Activated effector memory CD4-positive, alpha-beta T cell treated with Interleukin-2 at 50 U/mL for 16 hours (primary cell): ENCODE data around the gene WDR76.
"Not testable (repeated sequence)": the region's sequence is repeated elsewhere in the genome, so short reads cannot be mapped to it uniquely, and the experiment has no call there.

Experiments
- DNase-seq: peaks from one replicate; pipeline ENCODE4 v3.0.0-alpha.2; 2020

WDR76 gene

DNA sequence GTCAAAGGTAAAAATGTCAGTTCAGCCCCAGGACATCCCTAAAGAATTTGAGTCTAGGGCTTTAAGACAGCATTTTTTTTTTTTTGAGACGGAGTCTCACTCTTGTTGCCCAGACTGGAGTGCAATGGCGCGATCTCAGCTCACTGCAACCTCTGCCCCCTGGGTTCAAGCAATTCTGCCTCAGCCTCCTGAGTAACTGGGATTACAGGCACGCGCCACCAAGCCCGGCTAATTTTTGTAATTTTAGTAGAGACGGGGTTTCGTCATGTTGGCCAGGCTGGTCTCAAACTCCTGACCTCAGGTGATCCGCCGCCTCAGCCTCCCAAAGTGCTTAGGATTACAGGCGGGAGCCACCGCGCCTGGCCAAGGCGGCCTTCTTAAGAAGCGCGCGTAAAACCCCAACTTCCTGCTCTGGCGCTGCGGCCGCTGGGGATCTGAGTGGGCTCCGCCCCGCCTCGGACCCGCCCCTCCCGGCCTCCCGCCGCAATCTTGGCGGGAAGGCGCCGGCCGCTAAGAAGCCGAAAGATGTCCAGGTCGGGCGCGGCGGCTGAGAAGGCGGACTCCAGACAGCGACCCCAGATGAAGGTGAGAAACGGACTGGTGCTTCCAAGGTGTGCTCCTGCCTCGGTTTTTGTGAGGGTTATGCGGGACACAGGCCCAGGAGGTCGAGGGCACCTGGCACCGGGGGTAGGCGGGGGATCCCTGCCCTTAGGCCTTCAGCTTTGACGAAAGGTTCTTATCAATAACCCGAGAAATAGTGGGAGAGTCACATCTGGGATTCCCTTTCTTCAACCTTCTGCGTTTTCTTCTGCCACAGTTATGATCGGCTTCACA, at the start of gene WDR76:
TSS of gene WDR76 (plus strand) at position 495 of the 834 bp plus-strand sequence. CDS start at position 526, 31 bp downstream.
- DNase-seq = peak; percentile 63

- DNase-seq = peak; percentile 79
Observed at GRCh38 chr15:43777267-43777914, 49.4 kb upstream of the WDR76 start.

- DNase-seq = no peak
Observed at GRCh38 chr15:43779016-43779415, 47.8 kb upstream of the WDR76 start.

DNA sequence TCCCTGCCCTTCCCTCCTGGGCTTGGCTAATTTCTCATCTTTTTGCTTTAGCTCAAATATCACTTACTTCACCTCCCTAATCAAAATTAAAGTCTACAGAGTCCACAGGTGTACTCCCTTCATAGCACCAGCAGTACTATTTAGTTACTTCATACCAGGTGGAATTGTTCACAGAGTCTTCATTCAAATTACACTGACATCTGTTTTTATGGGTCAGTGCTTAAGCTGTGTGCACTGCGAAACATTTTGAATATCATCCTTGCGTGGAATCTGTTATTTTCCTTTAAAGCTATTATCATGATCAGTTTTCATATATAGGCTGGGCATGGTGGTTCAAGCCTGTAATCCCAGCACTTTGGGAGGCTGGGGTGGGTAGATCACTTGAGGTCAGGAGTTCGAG, 37.4 kb upstream of the WDR76 start:
- DNase-seq = no peak

- DNase-seq = peak; percentile 99
Observed at GRCh38 chr15:43791993-43792760, 34.6 kb upstream of the WDR76 start, which contains the start of gene SERF2. Gene SERF2, plus strand, starts transcription at chr15:43792320. Its CDS starts 57 bp downstream, at chr15:43792377.

GRCh38 chr15:43792761-43793476, 33.9 kb upstream of the WDR76 start:
- no peak for DNase-seq

DNA sequence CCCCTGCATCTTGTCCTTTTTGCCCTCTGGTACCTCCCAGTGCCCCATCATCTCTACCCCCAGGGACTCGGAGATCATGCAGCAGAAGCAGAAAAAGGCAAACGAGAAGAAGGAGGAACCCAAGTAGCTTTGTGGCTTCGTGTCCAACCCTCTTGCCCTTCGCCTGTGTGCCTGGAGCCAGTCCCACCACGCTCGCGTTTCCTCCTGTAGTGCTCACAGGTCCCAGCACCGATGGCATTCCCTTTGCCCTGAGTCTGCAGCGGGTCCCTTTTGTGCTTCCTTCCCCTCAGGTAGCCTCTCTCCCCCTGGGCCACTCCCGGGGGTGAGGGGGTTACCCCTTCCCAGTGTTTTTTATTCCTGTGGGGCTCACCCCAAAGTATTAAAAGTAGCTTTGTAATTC, 33.2 kb upstream of the WDR76 start:
- DNase-seq = no peak

GRCh38 chr15:43794269-43795037, 32.3 kb upstream of the WDR76 start:
- DNase-seq = no peak

GRCh38 chr15:43795197-43795596, 31.6 kb upstream of the WDR76 start:
- no peak for DNase-seq

- DNase-seq = no peak
Observed at GRCh38 chr15:43795997-43796396, 30.8 kb upstream of the WDR76 start.

- no peak for DNase-seq
Observed at GRCh38 chr15:43796566-43796965, 30.2 kb upstream of the WDR76 start.

GRCh38 chr15:43799209-43799944, 27.4 kb upstream of the WDR76 start:
- no peak for DNase-seq

DNA sequence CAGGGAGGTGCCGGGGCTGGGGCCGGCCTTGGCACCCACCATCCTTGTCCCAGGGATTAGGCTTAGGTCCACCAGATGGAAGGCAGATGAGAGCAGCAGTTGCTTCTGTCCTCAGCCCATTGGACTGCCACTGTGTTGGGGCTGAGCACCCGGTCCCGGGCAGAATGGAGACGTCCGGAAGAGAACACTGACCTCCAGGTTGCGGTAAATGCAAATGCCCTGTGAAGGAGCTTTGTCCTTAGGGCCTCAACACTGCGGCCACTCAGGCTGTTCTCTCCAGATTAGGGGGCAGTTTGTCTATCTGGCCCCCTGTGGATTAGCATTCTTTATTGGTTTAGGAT, 26.9 kb upstream of the WDR76 start, which contains the start of gene SERINC4:
TSS of gene SERINC4 (minus strand) at position 276 of the 341 bp plus-strand sequence. CDS start at position 42, 234 bp downstream.
- no peak for DNase-seq

DNA sequence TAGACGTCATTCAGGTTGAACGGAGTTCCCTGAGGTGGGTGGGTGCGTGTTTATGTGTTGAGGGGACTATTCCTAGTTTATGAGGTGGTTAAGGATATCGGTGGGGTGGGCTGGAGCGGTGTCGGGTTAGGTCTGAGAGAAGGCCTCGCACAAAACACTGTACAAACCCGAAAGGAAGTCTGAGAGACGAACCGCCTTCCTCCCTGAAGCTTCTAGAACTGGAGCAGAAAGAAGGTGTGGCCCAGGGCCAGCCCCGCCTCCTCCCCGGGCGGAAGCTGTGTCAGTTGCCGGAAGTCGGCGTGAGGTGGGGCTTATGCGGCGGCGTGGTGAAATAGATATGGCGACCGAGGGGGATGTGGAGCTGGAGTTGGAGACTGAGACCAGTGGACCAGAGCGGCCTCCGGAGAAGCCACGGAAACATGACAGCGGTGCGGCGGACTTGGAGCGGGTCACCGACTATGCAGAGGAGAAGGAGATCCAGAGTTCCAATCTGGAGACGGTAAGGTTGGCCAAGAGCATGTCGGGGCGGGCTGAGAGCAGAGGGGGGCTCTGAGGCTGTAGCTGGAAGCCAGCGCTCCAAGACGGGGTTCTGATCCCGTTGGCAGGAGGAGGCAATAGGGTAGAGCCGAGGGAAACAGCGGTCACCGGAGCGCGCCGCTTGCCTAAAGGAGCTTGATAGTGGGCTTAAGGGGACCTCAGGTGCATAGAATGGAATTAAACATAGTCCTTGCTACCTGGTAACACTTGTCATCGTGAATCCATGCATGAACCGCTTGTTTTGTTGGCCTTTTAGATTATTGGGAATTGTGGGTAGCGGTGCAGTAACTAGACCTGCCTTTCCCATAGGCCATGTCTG, 26.3 kb upstream of the WDR76 start, which contains the start of gene HYPK:
TSS of gene HYPK (plus strand) at position 314 of the 856 bp plus-strand sequence. CDS start at position 338, 24 bp downstream.
- DNase-seq = peak; percentile 91

GRCh38 chr15:43802676-43803075, 24.1 kb upstream of the WDR76 start:
- DNase-seq = not testable (repeated sequence)

DNA sequence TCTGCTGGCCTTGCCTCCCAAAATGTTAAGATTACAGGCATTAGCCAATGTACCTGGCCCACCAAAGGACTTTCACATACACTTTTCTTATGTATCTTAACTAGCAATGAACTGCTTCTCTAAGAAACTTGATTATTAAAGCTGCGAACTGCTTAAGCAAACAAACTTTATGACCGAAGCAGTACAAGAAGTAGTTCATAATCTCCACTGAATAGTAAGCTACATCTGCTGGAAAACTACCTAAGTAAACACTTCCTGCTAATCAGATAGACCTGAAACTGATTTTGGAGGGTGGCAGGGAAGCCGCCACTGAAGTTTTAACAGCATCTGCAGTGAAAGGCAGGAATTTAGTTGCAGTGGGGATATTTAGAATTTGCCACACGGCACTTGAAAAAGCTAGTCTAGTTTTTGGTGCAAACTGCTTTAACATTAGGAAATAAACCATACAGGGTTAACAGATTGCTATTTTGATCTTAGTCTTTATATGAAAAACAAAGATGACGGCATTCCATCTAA, 18.3 kb upstream of the WDR76 start:
- no peak for DNase-seq

GRCh38 chr15:43808960-43809678, 17.7 kb upstream of the WDR76 start:
- no peak for DNase-seq

- not testable (repeated sequence) for DNase-seq
Observed at GRCh38 chr15:43815064-43815463, 11.7 kb upstream of the WDR76 start.

DNA sequence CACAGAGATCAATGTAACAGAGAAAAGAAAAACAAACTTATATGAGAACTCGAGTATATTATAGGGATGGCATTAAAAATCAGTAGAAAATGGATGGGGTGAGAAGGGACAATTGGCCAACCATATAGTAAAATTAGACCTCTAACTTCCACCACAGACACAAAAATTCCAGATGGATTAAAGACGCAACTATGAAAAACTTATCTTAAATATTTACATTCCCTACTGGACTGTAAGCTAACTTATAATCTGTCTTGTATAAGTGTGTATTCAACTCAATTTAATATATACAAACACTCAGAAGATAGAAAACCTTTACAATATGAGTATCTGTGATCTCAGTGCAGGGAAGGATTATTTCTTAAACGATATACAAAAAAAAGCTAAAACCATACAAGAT, 5.3 kb upstream of the WDR76 start:
- DNase-seq = no peak
